ENCODE data around the gene C1orf226. TPM values are rescaled to one million over a fixed set of nuclear protein-coding genes. Genes with fewer than 3 reads are reported as not detected.

C1orf226 gene
- total and polyA plus RNA-seq, 2 of the 4 experiments (the other 2 are of a cell fraction): under 0.01 to 0.10 TPM

GRCh38 chr1:162384601-162385279 lies 3.2 kb downstream of the C1orf226 start:
- DNase-seq (no peak), ATAC-seq (ENCODE audit: low read depth) (no peak)
- H4K91ac ChIP-seq (ENCODE audit: insufficient read depth, low read depth, low read length): no peak overlapping the region
- no peak overlapping the region for H3K4ac ChIP-seq (ENCODE audit: low read depth, low read length)
- intact Hi-C loops (cut with micrococcal nuclease): no loop called here
- no peak overlapping the region for H2BK120ac ChIP-seq (ENCODE audit: low read depth, low read length)
- no peak overlapping the region for H2BK5ac ChIP-seq (ENCODE audit: low read depth, low read length, poor library complexity, severe bottlenecking)
- H2AK5ac ChIP-seq (ENCODE audit: low read depth, low read length): no peak overlapping the region
- no peak overlapping the region for H2AK9ac ChIP-seq (replicated peaks; ENCODE audit: low read depth, low read length, poor library complexity)
- H3K4me3 ChIP-seq (ENCODE audit: insufficient read depth, low read depth, low read length): no peak overlapping the region
- no peak overlapping the region for H3K56ac ChIP-seq (ENCODE audit: extremely low read depth, insufficient read depth, low read length)
- no peaks in the 10 kb centered on the region for H3K9me1 ChIP-seq (ENCODE audit: insufficient read depth, low read length)
- no peak overlapping the region for H3K14ac ChIP-seq (replicated peaks; ENCODE audit: low read depth, low read length)
- BruUV-seq (replicated peaks): no TSS peak
- peaks cover 28% of the 10 kb centered on the region for H3K27me3 ChIP-seq (ENCODE audit: control insufficient read depth, insufficient read depth, low read length)
- no peaks in the 10 kb centered on the region for H4K20me1 ChIP-seq (ENCODE audit: insufficient read depth, low read length)
- H3K79me1 ChIP-seq (ENCODE audit: low read depth in 1 of 2, low read length in 2 of 2): no peaks in the 10 kb centered on the region
- no peak overlapping the region for H3K9ac ChIP-seq (ENCODE audit: low read depth, low read length)
- H2AFZ ChIP-seq (replicated peaks; ENCODE audit: low read length, poor library complexity): no peak overlapping the region
- dilution Hi-C loops (cut with HindIII; ENCODE audit: low sequenced_read_pairs, unreplicated experiment): no loop called here
- H2BK15ac ChIP-seq (ENCODE audit: low read depth, low read length): no peak overlapping the region
- ChIA-PET POLR2A (ENCODE audit: unreplicated experiment) (no interaction called here), CTCF (no interaction called here)
- H2BK20ac ChIP-seq (ENCODE audit: low read depth, low read length): no peak overlapping the region
- no peak overlapping the region for H4K8ac ChIP-seq (ENCODE audit: low read depth in 2 of 2, low read length in 2 of 2)
- H3K27ac ChIP-seq (ENCODE audit: insufficient read depth, low read length): no peak overlapping the region
- WGBS, 2 experiments (ENCODE audit: extremely low coverage in 2 of 2, insufficient read length in 1 of 2): 83% methylated on average over 2 of the region's 10 CpGs; no CpG with 5 or more reads in 1 of the 2 experiments
- no peaks in the 10 kb centered on the region for H3K36me3 ChIP-seq (ENCODE audit: control insufficient read depth, insufficient read depth, low read length)
- in situ Hi-C loops (cut with MboI; ENCODE audit: low sequenced_read_pairs): loop anchor here (25.0 kb wide), 1 partner anchor 597 kb away; no protein-coding TSS in a partner anchor
- H3K18ac ChIP-seq (ENCODE audit: low read depth, low read length): no peak overlapping the region
- no peaks in the 10 kb centered on the region for H3K4me1 ChIP-seq (ENCODE audit: control insufficient read depth, insufficient read depth, low read length)
- no peaks in the 10 kb centered on the region for H3K9me3 ChIP-seq (ENCODE audit: control insufficient read depth, insufficient read depth, low read length)
- H4K5ac ChIP-seq (ENCODE audit: low read depth, low read length): no peak overlapping the region
- no peak overlapping the region for H3K23ac ChIP-seq (ENCODE audit: low read depth, low read length)
- TF ChIP-seq BHLHE40 (IDR thresholded peaks at IDR 0.05; ENCODE audit: low read depth, low read length) (no peak), MAZ (IDR thresholded peaks at IDR 0.05; ENCODE audit: borderline replicate concordance, low read depth, low read length) (no peak), RFX5 (IDR thresholded peaks at IDR 0.05; ENCODE audit: low read depth, low read length) (no peak), CEBPB (IDR thresholded peaks at IDR 0.05; ENCODE audit: low read depth, low read length) (no peak), SMC3 (IDR thresholded peaks at IDR 0.05; ENCODE audit: low read depth, low read length) (no peak), MXI1 (IDR thresholded peaks at IDR 0.05; ENCODE audit: borderline replicate concordance, low read depth, low read length) (no peak), CHD1 (IDR thresholded peaks at IDR 0.05; ENCODE audit: low read depth, low read length) (no peak), RAD21 (IDR thresholded peaks at IDR 0.05; ENCODE audit: low read length) (no peak), MAFK (IDR thresholded peaks at IDR 0.05; ENCODE audit: low read depth, low read length) (no peak)
- TF ChIP-seq, protein P1, sequence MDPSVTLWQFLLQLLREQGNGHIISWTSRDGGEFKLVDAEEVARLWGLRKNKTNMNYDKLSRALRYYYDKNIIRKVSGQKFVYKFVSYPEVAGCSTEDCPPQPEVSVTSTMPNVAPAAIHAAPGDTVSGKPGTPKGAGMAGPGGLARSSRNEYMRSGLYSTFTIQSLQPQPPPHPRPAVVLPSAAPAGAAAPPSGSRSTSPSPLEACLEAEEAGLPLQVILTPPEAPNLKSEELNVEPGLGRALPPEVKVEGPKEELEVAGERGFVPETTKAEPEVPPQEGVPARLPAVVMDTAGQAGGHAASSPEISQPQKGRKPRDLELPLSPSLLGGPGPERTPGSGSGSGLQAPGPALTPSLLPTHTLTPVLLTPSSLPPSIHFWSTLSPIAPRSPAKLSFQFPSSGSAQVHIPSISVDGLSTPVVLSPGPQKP (IDR thresholded peaks at IDR 0.05; ENCODE audit: borderline replicate concordance, low read depth, low read length): no peak
- no peak overlapping the region for H3K4me2 ChIP-seq (ENCODE audit: low read depth, low read length)

All from IMR-90 (cell line).